ENCODE data around the gene LHX2.
"Not testable (repeated sequence)": the region's sequence is repeated elsewhere in the genome, so short reads cannot be mapped to it uniquely, and the experiment has no call there.

LHX2 gene, protein sequence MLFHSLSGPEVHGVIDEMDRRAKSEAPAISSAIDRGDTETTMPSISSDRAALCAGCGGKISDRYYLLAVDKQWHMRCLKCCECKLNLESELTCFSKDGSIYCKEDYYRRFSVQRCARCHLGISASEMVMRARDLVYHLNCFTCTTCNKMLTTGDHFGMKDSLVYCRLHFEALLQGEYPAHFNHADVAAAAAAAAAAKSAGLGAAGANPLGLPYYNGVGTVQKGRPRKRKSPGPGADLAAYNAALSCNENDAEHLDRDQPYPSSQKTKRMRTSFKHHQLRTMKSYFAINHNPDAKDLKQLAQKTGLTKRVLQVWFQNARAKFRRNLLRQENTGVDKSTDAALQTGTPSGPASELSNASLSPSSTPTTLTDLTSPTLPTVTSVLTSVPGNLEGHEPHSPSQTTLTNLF

DNA sequence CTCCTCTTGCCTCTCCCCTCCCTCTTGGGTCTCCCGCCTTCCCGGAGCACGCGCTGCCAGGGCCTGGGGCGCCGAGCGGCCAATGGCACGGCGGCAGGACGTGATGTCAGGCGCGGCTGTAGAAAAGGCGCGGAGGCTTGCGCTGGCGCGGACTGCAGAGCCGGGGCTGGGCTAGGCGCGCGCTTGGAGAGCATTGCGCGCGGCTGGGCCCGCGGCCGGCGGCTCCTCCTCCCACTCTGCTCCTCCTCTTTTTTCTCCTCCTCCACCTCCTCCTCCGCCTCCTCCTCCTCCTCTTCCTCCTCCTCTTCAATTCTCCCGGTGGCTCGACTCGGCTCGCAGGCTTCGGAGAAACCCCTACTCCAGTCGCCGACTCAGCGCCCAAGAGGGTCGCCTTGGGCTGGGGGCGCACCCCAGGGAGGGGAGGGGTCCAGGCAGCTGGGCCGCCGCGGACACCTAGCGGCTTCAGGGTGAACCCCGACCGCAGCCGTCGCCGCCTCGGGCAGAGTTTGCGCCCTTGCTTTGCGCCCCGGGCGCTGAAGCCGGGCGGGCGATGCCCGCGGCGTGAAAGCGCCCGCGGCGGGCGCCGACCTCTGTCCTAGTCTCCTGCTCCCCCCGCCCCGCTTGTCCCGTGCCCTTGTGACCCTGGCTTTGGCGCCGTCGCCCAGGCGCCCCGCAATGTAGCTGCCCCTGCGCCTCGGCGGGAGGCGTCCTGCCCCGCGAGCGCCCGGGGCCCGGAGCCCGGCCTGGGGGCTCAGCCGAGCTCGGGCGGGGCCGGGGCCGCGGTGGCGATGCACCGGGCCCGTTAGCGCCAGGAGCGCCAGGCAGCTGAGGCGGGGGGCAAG is at the start of gene LHX2:
TSS of gene LHX2 (plus strand) at position 309 of the 842 bp plus-strand sequence. CDS start 581 bp downstream, outside the sequence.
- peak; percentile 90 for DNase-seq

DNA sequence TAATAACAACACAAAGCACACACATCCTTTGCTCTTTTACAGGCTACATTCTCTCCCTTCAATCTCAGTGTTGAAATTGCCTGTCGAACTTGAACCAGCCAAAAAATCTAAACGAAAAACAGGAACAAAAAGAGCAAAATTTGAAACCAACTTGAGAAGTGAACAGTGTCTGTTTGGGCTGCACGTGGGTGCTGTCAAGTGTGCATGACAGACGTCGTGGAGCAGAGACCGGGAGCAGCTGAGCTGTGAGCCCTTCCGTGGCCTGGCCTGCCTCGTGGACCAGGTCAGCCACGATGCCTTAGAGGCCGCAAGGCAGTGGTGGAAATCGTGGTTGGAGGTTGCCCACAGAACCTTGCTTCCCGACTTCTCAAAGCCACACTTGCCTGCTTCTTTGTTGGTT is 46.8 kb upstream of the LHX2 start:
- DNase-seq = no peak

DNA sequence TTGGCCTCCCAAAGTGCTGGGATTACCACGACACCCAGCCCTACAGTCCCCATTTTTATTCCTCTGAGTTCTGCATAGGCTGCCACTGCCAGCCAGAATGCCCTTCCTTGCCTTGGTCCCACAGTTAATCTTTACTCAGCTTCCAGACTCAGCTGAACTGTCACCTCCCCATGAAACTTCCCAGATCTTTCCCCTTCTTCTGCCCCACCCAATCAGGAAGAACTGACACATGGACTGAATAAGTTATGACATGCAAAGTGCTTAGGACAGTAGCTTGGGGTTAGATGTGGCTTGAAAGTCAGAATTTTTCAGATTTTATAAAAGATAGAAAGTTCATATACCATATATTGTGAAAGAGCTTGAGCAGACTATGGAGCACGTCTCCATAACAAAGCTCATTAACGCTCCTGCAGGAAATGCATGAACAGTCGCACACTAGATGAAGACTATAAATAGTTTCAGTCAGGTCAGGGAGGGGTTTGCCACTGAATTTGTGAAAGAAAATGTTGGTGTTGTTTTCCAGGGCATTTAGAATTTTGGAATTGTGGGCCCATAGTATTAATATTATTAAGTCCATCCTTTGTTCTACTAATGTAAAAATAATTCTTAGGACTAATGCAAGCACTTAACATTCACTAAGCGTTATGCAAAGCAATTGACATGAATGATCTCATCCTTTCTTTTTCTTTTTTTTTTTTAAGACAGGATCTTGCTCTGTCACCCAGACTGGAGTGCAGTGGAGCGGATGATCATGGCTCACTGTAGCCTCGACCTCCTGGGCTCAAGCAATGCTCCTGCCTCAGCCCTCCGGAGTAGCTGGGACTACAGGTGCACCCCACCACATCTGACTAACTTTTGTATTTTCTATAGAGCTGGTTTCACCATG is 45.5 kb upstream of the LHX2 start:
- no peak for DNase-seq

DNA sequence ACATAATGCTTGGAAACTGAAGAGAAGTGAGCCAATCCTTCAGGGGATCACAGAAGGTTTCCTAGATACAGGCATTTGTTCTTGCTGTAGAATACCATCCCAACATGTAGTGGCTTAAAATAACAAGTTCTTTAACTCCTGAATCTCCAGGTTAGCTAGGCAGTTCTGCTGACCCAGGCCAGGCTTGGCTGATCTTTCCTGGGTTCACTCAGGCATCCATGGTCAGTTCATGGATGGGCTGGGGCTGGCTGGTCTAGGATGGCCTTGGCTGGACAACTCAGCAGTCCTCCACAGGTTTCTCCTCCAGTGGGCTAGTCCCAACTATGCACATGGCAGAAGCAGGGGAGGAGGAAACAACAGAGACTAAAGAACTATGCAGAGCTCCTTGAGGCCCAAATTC is 44.2 kb upstream of the LHX2 start:
- no peak for DNase-seq

DNA sequence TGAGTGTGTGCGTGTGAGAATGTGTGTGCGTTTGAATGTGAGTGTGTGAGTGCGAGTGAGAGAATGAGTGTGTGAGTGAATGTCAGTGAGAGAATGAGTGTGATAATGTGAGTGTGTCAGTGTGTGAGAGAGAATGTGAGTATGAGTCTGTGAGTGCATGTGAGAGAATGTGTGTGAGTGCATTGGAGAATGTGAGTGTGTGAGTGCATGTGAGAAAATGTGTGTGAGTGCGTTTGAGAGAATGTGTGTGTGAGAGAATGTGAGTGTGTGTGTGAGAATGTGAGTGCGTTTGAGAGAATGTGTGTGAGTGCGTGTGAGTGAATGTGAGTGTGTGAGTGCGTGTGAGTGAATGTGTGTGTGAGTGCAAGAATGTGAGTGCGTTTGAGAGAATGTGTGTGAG is 39.0 kb upstream of the LHX2 start:
- no peak for DNase-seq

DNA sequence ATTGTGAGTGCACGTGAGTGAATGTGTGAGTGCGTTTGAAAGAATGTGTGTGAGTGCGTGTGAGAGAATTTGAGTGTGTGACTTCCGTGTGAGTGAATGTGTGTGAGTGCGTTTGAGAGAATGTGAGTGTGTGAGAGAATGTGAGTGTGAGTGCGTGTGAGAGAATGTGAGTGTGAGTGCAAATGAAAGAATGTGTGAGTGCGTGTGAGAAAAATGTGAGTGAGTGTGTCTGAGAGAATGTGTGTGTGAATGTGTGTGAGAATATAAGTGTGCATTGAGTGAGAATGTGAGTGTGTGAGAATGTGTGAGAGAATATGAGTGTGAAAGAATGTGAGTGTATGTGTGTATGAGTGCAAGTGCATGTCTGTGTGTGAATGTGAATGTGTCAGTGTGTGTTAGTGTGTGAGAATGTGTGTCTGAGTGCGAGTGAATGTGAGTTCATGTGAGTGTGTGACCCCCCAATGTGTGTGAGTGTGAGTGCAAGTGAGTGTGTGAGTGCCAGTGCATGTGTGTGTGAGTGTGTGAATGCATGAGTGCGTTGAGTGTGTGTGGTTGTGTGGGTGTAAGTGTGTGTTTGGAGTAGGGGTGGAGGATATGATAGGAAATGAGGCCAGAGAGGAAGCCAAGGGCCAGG is 37.9 kb upstream of the LHX2 start:
- no peak for DNase-seq

DNA sequence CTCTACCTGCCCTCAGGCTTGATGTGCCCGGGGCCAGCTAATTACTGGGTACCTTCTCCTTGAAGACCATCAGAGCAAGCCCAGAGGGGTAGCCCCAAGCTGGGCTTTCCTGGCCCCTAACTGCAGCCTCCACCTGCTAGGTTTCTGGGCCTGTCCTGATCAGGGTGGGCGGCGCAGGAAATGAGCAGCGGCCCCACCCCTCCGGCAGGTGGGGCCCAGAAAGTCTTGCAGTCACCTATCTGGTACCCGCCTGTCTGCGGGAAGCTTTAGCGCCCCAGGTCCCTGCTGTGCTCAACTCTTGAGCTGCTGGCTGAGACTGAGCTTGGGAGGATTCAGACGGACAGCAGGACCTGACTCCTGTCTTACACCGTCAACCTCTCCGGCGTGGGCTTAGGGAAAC is 37.1 kb upstream of the LHX2 start:
- DNase-seq = no peak

DNA sequence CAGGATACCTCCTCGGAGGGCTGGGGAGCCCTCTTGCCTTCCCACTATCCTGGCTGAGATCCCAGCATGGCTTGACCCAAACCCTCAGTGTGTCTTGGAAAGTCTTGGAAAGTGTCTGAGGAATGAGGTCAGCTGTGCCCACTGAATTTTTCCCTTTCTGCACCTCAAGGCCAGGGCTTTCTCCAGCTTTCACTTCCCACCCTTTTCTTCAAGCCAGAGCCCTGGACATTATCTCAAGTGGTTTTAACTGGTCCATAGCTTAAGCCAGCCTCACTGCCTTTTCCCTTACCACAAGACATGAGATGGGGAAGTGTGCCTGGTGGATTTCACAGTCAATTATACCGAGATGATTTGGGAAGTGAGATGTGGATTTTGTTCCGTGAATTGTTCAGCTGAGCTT is 35.7 kb upstream of the LHX2 start:
- DNase-seq = no peak

DNA sequence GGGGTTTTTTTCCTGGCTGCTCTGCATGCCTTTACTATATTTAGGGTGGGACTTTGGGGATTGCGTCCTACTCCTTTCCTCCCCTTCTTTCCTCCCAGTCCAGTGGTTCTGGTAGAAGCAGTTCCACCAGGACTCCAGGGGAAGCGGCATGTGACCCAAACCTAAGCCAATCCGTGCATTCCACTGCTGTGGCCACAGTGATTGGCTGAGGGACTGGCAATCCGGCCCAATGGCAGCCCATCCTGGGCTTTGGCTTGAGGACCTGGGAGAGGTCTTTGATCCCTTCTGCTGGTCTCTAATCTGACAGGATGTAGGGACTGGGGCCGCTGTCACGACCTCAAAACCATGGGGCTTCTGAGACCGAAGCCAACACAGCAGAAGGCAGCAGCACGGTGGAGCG is 35.0 kb upstream of the LHX2 start:
- not testable (repeated sequence) for DNase-seq

DNA sequence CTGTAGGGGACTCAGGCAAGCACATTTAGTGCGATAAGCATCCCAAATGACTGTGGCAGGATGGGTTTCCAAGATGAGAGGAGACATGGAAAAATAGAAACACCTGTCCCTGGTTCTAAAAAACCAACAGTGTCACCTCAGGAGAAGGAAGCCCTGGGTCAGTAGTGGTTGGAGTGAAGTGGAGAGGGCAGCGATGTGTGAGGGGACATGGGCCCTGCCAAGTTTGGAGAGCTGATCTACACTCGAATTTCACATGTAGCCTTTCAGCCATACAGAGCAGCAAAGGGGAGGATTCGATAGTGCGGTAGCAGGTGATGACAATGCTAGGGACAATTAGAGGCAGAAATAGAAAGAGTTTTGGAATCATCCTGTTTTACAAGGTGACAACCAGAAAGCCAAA is 32.6 kb upstream of the LHX2 start:
- DNase-seq = no peak

DNA sequence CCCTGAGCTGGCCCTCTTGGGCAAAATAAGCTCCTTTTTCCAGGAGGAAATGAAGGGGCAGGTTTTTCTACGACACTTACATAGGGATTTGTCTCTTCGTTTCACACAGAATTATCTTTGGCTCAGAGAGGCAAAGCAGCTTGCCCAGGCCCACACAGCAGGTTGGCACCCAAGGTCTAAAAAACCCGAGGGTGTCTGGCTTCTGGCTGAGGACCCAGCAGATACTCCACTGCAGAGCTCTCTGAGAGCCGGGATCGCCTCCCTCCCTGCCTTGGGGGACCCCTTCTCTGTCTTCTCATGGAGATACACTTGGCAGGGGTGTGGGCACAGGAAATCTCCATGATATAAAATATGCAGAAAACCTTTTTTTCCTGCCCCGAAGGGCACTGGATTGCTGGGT is 29.0 kb upstream of the LHX2 start:
- DNase-seq = no peak

DNA sequence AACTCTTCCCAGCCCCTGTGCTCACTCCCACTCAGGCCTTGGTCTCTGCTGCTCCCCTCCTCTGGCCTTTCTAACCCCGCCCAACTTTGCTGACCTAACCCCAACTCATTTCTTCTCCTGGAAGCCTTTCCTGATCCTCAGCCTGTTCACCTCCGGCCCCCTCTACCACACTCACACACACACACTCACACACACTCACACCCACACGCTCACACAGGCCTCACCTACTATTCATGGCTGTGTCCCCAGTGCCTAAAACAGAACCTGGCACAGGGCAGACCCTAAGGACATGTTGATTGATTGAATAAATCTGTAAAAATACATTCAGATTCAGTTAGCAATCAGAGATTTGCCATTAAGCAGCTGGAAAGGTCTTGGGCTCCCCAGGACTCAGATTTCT is 28.5 kb upstream of the LHX2 start:
- no peak for DNase-seq

DNA sequence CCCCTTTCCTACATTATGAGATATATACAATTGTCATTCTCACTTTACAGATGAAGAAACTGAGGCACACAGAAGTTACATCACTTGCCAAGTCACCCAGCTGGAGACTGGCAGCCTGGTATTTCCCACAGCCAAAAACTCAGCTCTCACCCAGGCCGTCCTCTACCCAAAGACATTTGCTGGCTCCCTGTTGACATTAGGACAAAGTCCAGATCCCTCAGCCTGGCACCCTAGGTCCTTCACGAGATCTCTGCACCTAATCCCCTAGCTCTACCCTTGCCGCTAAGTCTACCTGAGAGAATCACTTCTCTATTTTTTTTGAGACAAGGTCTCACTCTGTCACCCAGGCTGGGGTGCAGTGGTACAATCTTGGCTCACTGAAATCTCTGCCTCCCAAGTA is 26.8 kb upstream of the LHX2 start:
- DNase-seq = no peak

DNA sequence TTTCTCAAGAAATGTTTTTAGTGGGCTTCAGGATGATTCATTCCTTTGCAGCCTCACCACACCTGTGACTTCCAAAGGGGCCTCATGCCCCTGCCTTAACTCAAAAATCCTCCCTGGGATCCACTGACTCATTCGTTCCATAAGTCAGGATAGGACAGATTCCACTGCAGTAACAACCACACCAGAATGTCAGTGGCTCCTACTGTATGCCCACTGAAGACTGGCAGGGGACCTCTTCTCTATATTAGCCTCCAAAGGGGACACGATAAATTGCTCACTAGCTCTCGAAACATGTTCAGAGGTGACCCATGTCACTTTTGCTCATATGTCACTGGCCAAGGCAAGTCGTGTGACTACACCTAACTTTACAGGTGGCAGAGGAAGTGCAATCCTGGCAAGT is 25.7 kb upstream of the LHX2 start:
- DNase-seq = no peak

DNA sequence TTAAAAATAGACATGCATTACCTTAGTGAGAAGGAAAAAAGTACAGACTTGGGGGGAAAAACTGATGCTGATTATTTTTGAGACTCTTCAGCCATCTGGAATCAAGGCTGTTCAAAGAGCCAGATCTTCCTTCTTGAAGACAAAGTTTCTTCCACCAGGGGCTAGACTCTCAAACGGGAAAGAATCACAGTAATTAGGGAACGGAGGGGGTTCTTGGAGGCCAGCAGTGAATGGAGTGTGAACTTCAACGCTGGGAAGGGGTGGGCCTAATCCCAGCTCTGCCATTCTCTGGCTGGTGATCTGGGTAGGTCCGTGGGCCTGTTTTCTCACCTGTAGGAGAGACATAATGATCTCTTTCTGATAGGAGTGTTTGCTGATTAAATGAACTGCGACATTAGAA is 21.1 kb upstream of the LHX2 start:
- DNase-seq = no peak

DNA sequence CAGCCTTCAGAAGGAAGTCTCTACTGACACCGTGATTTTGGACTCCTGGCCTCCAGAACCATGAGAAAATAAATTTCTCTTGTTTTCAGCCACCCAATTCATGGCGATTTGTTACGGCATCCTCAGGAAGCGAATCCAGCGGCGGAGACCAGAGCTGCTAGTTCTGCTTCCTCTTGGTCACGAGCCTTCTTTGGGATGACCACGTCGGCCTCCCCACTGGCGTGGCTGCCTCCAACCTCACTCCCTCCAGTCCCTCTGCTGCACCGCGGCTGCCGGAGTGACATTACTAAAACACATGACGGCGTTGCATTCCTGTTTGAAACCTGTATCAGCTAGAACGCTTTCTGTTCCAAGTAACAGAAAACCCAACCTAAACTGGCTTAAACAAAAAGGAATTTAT is 18.9 kb upstream of the LHX2 start:
- DNase-seq = not testable (repeated sequence)

DNA sequence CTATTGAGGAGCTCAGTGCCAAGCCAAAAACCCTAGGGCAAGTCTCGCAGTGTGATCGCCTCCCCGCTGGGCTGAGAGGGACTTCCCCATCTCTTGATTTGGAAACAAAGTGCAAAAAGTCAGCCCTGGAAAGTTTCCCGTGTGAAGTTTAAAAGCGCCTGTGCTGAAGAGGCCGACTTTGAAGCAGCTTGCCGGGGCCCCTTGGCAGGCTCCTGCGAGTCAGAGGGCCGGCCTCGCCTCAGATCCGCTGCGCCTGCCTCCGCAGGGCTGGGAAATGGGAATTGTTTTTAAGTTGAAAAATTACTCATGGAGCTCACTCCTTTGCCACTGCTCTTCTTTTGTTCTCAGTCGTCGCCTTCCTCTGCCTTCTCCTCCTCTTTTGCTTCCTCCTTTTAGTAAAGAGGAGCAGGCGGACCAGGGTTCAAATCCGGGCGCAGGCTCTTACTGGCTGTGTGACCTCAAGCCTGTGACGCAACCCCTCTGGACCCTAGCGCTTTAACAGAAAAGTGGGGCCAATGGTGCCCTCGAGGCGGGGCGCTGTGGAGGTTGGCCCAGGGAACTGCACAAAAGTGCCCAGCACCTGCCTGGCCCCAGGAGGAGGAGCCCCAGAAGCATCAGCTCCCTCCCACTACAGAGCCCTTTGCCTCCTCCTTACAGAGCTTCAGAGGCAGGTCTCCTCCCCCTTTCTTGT is 14.7 kb upstream of the LHX2 start:
- no peak for DNase-seq

DNA sequence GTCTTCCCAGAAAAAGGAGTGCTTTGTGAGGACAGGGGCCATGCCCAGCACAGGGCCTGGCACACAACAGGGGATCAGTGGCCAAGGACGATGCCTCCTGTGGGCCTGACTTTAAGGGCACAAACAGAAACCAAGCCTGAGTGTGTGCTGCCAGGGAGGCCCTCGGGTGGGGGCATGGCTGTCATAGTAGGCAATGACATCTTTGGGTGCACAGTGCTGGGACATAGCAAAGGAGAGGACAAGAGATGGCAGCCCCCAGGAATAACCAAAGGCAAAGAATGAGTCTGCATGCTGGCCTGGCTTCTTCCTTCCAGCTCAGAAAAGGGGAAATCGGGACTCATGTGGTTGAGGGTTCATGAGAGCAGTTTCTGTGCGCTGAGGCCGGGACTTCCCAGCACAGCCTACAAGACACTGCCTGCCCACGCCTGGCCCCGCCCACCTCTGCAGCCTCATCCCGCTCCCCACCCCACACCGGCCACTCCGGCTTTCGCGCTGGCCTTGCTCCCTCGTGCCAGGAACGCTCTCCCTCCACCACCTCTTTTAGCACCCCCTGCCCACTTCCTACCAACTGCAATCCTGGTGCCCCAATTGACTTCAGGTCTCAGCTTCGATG is 13.8 kb upstream of the LHX2 start:
- DNase-seq = no peak

DNA sequence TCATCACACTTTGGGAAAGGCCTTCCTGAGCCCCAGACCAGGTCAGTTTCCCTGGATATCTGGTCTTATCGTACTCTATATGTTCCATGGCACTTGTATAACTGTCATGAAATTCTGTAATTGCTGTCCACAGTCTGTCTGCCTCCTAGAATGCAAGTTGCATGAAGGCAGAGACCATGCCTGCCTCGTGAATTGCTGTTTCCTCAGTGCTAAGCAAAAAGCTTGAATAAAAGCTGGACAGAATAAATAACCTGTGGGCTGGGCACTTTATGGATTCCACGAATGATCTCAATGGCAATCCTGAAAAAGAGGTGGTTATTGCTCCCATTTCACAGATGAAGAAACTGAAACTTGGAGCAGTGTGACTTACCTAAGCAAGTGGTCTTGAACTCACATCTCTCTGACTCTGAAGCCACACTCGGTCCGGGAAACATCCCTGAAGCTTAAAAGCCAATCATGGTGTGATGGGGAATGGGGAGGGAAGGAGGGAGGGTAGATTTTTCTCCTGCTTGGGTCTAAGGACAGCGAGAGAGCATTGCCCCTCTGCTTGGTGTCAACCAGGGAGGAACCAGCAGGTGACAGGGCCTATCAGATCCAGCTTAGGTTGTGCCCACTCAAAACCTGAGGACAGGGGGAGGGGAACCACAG is 13.2 kb upstream of the LHX2 start:
- DNase-seq = no peak

DNA sequence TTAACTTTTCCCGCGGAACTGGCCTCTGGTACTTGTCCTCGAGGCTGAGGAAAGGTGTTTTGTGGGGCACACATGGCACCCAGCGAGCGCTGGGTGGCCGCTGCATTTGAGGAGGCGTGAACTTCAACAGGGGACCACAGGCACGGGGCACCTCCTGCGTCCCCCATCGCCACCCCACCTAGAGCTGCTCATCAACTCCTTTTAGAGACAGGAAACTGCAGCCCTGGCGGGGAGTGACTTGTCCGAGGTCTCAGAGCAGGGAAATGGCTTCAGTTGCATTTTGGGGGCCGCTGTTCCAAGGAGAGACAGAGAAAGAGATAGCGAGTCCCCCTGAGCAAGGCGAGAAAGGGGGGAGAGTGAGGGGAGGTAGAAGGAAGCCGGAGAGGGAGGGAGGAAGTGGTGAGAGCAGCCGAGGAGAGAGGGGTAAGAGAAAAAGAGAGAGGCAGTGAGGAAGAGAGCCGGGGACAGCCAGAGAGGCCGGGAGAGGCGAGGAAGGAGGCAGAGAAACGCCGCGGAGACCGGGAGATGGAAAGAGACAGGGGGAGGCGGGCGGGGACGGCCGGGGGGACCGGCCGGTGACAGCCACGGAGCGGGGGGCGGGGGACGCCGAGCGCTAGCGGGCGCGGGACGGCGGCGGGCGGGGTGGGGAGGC is 12.5 kb upstream of the LHX2 start:
- no peak for DNase-seq

DNA sequence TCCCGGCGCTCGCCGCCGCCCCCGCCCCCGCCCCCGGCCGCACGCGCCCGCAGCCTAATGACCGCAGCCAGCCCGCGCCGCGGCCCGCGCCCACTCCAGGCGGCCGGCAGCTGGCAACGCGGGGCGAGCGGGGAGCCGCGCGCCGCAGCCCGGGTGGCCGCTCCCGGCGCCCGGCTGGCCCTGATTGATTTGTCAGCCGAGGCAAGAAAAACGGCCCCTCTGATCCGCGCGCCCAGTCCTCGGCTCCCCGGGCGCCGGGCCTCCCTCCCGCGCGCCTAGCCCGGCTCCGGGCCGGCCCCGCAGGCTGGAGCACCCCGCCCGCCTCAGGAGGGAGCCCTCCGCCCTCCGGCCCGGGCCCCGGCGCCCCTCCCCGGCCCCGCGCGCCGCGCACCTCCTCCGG is 11.9 kb upstream of the LHX2 start:
- DNase-seq = no peak
